BLaER1 treated with 17β-estradiol and CSF1 and Interleukin-3, amounts not matched to agents 10 nM and 100 nM (cell line): ENCODE measurements around the gene DLG2.

Source experiments
- H3K27ac ChIP-seq, 11 experiments: shearing (Covaris generic); formaldehyde crosslinking; 2 replicates each; pipeline ENCODE4 v1.8.1; 2022
- H3K27me3 ChIP-seq, 11 experiments: shearing (Covaris generic); formaldehyde crosslinking; 2 replicates each; pipeline ENCODE4 v1.8.1; 2022
- H3K36me3 ChIP-seq, 11 experiments: shearing (Covaris generic); formaldehyde crosslinking; 2 replicates each; pipeline ENCODE4 v1.8.1; 2022
- H3K4me1 ChIP-seq, 10 experiments: shearing (Covaris generic); formaldehyde crosslinking; 2 replicates each; pipeline ENCODE4 v1.8.1; 2022
- H3K4me2 ChIP-seq, 11 experiments: shearing (Covaris generic); formaldehyde crosslinking; 2 replicates each; pipeline ENCODE4 v1.8.1; 2022
- H3K4me3 ChIP-seq, 10 experiments: shearing (Covaris generic); formaldehyde crosslinking; 2 replicates each; pipeline ENCODE4 v1.8.1; 2022
- H3K9ac ChIP-seq, 11 experiments: shearing (Covaris generic); formaldehyde crosslinking; 2 replicates each; pipeline ENCODE4 v1.8.1; 2022
- H3K9me3 ChIP-seq, 11 experiments: shearing (Covaris generic); formaldehyde crosslinking; replicated peaks in 1 of 11; 2 replicates each; pipeline ENCODE4 v1.8.1; 2022
- H4K20me1 ChIP-seq, 11 experiments: shearing (Covaris generic); formaldehyde crosslinking; 2 replicates each; pipeline ENCODE4 v1.8.1; 2022
- Cebpa-rat ChIP-seq, 11 experiments: shearing (Covaris generic); IDR thresholded peaks; 2 replicates each; pipeline ENCODE4 v1.8.1; 2022

Gene DLG2

DNA sequence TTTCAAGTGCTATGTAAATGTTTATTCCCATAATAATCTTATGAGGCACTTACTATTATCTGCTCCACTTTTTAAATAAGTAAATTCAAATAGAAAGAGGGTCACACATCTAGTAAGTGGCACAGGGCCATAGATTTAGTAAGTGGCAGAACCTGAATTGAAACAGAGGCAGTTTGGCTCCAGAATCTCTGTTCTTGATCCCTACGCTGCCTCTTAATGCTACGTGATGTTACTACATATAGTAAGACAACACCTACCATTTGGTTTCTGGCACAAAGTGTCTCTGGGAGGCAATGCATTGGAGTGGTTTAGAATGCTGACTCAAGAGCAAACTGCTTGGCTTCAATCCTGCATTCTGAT, 1018.3 kb downstream of the DLG2 start:
- 0 out of 20 replicates have a peak, but pooled peaks cover 0 to 5% (median 0%) of the 10 kb centered on the region in 10 experiments for H3K4me1 ChIP-seq
- no peaks in the 10 kb centered on the region for H4K20me1 ChIP-seq
- H3K4me2 ChIP-seq: no peak overlapping the region
- TF ChIP-seq Cebpa-rat (IDR thresholded peaks at IDR 0.05): no peak
- no peaks in the 10 kb centered on the region for H3K36me3 ChIP-seq
- H3K27me3 ChIP-seq: no peaks in the 10 kb centered on the region
- H3K27ac ChIP-seq: no peak overlapping the region
- H3K9me3 ChIP-seq: no peaks in the 10 kb centered on the region
- H3K9ac ChIP-seq: no peak overlapping the region
- no peak overlapping the region for H3K4me3 ChIP-seq

DNA sequence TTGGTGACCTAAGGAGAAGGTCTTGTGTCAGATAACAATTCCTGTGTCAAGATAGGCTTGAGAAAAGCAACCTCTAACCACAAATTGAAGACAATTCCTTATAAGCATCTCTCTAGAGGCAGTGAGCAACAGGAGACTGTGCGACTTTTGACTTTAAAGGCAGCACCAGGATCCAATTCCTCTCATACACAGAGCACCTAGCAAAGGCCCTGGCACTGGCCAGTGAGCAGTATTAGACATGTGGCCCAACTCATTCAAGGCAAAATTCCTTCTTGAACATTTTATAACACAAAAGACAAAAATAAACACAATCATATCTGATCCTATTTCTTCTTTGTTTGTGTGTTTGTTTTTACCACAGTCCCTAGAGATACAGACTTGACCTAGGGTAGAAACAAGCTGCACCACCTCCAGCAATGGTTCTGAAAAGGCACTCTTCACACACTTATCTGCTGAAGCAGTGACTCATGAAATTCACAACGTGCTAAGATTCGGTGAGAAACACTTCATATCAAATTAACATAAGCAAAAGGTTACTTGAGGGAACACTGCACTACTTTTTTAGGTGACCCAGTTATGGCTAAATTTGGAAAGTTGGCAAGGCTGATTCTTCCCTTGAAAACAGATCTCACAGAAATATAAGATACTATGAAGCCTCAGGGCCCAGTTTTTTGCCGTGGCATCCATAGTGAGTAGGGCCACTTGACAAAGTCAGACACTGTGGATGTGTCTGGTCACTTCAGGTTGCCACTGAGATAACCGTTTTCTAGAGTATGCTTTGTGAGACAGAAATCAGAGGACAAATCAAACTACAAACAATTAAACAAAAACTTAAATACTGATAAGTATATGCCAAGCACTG, 1018.9 kb downstream of the DLG2 start:
- Histone ChIP-seq H3K4me2 (no peak overlapping the region), H3K9me3 (no peaks in the 10 kb centered on the region), H4K20me1 (no peaks in the 10 kb centered on the region), H3K4me3 (no peak overlapping the region), H3K36me3 (no peaks in the 10 kb centered on the region), H3K4me1 (0 out of 20 replicates have a peak, but pooled peaks cover 0 to 5% (median 0%) of the 10 kb centered on the region in 10 experiments), H3K27me3 (no peaks in the 10 kb centered on the region), H3K9ac (no peak overlapping the region), H3K27ac (no peak overlapping the region)
- no peak for TF ChIP-seq Cebpa-rat (IDR thresholded peaks at IDR 0.05)

DNA sequence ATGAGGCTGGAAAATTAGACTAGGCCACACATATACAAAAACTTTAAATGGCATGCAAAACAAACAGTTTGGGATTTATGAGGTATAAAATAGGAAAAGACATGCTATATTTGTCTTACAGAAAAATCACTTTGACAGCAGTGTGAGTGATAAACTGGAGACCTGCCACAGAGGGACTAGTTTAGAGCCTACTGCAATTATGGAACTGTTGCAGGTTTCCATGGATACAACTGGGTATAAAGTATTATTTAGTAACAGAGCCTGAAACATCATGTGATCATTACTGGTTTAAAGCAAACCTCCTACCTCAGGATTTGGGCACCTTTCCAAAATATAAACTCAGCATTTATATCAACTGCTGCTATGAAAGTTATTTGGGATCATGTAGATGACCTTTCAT, 1032.5 kb downstream of the DLG2 start:
- Histone ChIP-seq H4K20me1 (no peaks in the 10 kb centered on the region), H3K36me3 (no peaks in the 10 kb centered on the region), H3K27me3 (no peaks in the 10 kb centered on the region), H3K9ac (no peak overlapping the region), H3K9me3 (0 out of 22 replicates have a peak, but pooled peaks cover 0 to 4% (median 0%) of the 10 kb centered on the region in 11 experiments), H3K4me3 (no peak overlapping the region), H3K4me1 (no peaks in the 10 kb centered on the region), H3K27ac (no peak overlapping the region), H3K4me2 (no peak overlapping the region)
- no peak for TF ChIP-seq Cebpa-rat (IDR thresholded peaks at IDR 0.05)

DNA sequence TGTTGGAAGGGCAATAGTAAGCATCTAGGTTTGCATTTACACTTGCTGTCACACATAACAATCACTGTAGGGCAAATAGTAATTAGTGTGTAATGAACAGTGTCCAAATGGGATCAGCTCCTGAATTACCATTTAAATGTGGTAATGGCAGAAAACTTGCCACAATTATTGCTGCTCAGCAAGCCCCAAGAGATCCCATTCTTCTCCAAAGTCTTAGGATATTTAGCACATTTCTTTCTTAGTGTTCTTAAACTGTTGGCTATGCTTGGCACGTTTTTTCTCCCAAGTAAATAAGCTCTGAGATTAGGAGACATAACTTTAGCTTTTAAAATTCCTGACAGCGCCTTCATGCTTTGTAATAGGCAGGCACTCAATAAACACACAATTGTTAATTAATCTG, 1037.0 kb downstream of the DLG2 start:
- no peaks in the 10 kb centered on the region for H3K4me1 ChIP-seq
- 0 out of 22 replicates have a peak, but pooled peaks cover 0 to 4% (median 0%) of the 10 kb centered on the region in 11 experiments for H3K9me3 ChIP-seq
- H3K4me2 ChIP-seq: no peak overlapping the region
- TF ChIP-seq Cebpa-rat (IDR thresholded peaks at IDR 0.05): no peak
- no peaks in the 10 kb centered on the region for H4K20me1 ChIP-seq
- no peak overlapping the region for H3K4me3 ChIP-seq
- H3K36me3 ChIP-seq: no peaks in the 10 kb centered on the region
- H3K27me3 ChIP-seq: no peaks in the 10 kb centered on the region
- H3K9ac ChIP-seq: no peak overlapping the region
- H3K27ac ChIP-seq: no peak overlapping the region

DNA sequence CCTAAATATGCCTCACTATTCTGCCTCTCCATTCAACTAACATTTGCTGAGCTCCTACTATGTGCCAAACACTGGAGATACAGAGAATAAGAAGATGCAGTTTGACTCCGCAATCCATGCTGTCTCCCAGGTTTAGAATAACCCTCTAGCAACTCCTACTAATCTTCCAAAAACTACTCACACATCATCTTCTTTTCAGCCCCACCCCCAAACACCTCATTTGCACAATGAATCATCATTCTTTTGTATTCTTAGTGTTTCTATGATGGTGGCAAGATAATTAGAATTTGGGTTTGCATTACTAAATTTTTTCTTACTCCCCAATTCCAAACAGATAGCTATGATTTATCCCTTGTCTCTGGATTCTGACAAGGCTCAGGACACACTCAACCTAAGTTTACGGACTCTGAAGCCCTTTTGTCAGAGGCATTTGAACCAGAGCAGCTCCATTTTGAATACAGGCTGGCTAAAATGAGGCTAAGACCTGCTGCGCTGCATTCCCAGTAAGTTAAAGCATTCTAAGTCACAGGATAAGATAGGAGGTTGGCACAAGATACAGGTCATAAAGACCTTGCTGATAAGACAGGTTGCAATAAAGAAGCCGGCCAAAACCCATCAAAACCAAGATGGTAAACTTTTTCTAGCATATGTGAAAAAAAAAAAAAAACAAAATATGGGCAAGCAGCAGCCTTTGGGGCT, 1038.9 kb downstream of the DLG2 start:
- H3K36me3 ChIP-seq: no peaks in the 10 kb centered on the region
- no peak overlapping the region for H3K4me2 ChIP-seq
- no peaks in the 10 kb centered on the region for H3K27me3 ChIP-seq
- H3K4me1 ChIP-seq: no peaks in the 10 kb centered on the region
- H3K27ac ChIP-seq: no peak overlapping the region
- no peak overlapping the region for H3K4me3 ChIP-seq
- H3K9me3 ChIP-seq: 0 out of 22 replicates have a peak, but pooled peaks cover 0 to 1% (median 0%) of the 10 kb centered on the region in 11 experiments
- H4K20me1 ChIP-seq: no peaks in the 10 kb centered on the region
- no peak for TF ChIP-seq Cebpa-rat (IDR thresholded peaks at IDR 0.05)
- no peak overlapping the region for H3K9ac ChIP-seq

DNA sequence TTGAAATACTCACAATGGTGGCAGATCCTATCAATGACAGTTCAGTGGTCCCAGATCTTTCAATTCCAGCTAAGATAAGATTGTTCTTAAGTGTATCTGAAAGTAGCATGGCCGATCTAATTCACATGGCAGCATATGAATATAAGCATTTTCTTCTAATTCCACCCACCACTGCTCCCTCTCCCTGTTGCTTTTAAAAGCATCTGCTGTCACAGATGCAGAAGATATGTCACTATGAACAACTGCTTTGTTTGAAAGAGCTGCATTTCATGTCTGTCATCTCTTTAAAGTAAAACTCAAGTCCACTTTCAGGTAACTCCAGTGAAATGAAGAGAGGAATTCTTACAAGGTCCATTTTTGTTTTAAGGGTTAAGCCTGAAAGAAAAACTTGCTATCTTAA, 1044.0 kb downstream of the DLG2 start:
- Histone ChIP-seq H3K4me2 (no peak overlapping the region), H3K27ac (no peak overlapping the region), H3K4me1 (no peaks in the 10 kb centered on the region; a peak in 1 of 20 replicates), H3K9me3 (peaks cover 0 to 5% (median 2%) of the 10 kb centered on the region in 11 experiments; a peak in 12 of 22 replicates), H4K20me1 (no peaks in the 10 kb centered on the region), H3K36me3 (no peaks in the 10 kb centered on the region), H3K9ac (no peak overlapping the region), H3K27me3 (no peaks in the 10 kb centered on the region), H3K4me3 (no peak overlapping the region)
- no peak for TF ChIP-seq Cebpa-rat (IDR thresholded peaks at IDR 0.05)

DNA sequence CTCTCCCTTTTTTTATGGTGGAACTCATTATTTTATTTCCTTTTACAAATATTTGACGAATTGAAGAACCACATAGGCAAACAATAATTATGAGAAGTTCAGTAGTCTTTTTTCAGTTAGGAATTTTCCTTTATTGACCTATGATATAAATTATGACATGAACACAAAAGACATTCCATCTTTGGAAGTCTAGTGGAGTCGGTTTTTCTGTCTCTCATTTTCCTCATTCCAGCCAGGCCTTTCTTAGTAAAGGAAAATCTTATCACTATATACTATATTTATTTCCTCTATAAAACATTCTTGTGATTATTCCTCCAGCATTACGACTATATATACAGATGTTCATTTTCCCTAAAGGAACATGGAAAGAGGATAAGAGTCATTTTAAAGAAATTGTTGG, 1046.1 kb downstream of the DLG2 start:
- H3K4me3 ChIP-seq: no peak overlapping the region
- peaks cover 7 to 17% (median 9%) of the 10 kb centered on the region in 11 experiments; a peak in 18 of 22 replicates for H3K9me3 ChIP-seq
- H3K4me1 ChIP-seq: no peaks in the 10 kb centered on the region; a peak in 1 of 20 replicates
- H3K27ac ChIP-seq: no peak overlapping the region
- no peak for TF ChIP-seq Cebpa-rat (IDR thresholded peaks at IDR 0.05)
- no peaks in the 10 kb centered on the region for H4K20me1 ChIP-seq
- 0 out of 22 replicates have a peak overlapping the region, but pooled peaks of 1 of the 11 experiments have one; percentile 4 for H3K4me2 ChIP-seq
- no peaks in the 10 kb centered on the region for H3K27me3 ChIP-seq
- H3K9ac ChIP-seq: no peak overlapping the region
- H3K36me3 ChIP-seq: no peaks in the 10 kb centered on the region

DNA sequence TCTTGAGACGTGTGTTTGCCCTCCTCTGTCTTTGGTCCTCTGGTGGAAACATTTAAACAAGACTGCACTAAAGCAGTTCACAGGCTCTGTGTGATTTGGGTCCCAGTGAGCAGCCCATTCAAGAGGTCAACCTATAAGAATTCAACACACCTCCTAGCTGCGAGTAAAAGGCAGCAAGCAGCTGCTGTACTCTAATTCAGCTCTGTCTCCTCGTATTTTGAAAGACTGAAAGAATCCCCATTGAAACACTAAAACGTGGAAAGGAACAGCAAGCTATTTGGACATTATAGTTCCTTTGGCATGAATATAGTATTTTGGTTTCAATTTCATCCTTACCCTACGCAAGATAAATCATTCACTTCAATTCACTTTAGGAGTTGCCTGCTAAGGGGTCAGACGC, 1046.7 kb downstream of the DLG2 start:
- no peak overlapping the region for H3K4me3 ChIP-seq
- TF ChIP-seq Cebpa-rat (IDR thresholded peaks at IDR 0.05): no peak
- peaks cover 7 to 17% (median 9%) of the 10 kb centered on the region in 11 experiments; a peak in 18 of 22 replicates for H3K9me3 ChIP-seq
- H3K36me3 ChIP-seq: no peaks in the 10 kb centered on the region
- no peaks in the 10 kb centered on the region for H4K20me1 ChIP-seq
- H3K9ac ChIP-seq: no peak overlapping the region
- H3K27ac ChIP-seq: no peak overlapping the region
- H3K27me3 ChIP-seq: no peaks in the 10 kb centered on the region
- 0 out of 22 replicates have a peak overlapping the region, but pooled peaks of 1 of the 11 experiments have one; percentile 4 for H3K4me2 ChIP-seq
- H3K4me1 ChIP-seq: no peaks in the 10 kb centered on the region; a peak in 1 of 20 replicates

DNA sequence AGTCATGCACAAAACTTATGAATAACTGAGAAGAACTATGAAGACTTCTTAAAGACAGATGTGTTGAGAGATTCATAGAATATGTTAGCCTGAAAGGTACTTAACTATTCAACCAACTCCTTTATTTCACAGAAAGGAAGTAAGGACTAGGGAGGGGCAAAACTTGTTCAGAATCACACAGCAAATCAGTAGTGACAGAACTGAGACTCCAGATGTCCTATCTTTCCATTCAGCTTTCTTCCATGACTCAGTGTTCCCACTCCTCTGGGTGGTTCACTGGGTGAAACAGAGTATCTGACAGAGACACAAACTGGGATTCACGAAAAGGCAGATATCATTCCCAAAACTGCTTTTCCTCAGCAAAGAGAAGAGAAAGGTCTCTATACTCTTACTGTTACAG, 1053.3 kb downstream of the DLG2 start:
- no peak overlapping the region for H3K9ac ChIP-seq
- no peak overlapping the region for H3K4me3 ChIP-seq
- no peaks in the 10 kb centered on the region for H3K36me3 ChIP-seq
- no peak for TF ChIP-seq Cebpa-rat (IDR thresholded peaks at IDR 0.05)
- H4K20me1 ChIP-seq: no peaks in the 10 kb centered on the region
- H3K4me2 ChIP-seq: no peak overlapping the region
- H3K9me3 ChIP-seq: peaks cover 9 to 22% (median 15%) of the 10 kb centered on the region in 11 experiments; a peak in 18 of 22 replicates
- H3K27ac ChIP-seq: no peak overlapping the region
- H3K4me1 ChIP-seq: peaks cover 0 to 3% (median 0%) of the 10 kb centered on the region in 10 experiments; a peak in 3 of 20 replicates
- H3K27me3 ChIP-seq: no peaks in the 10 kb centered on the region
